Heart left ventricle (tissue), 13 donors: Measurements from ENCODE around the gene BUB1B.

ENCODE experiments used
- CTCF ChIP-seq, 12 donors: fragments of 200-600 bp; sonication (generic) in 4 of 12; IDR thresholded peaks; one replicate each; pipeline versions ENCODE4 v1.5.0 to v1.8.0; 2018 to 2022; ENCODE audit warnings: antibody characterized with exemption in 12 of 12, mild to moderate bottlenecking in 5 of 12
- POLR2A ChIP-seq, 2 donors: fragments of 450-650 bp; IDR thresholded peaks; one replicate each; pipeline ENCODE4 v1.6.1; 2017; ENCODE audit warnings: antibody characterized with exemption in 2 of 2, mild to moderate bottlenecking in 2 of 2, moderate library complexity in 2 of 2
- donor health status: ischemic (EF 13 %, LVEDD 7.1; RV severe dilation, severe dysfunction).
- donor health status: DM: no; HTN: yes; CAD: no.
- donor health status: DM: no; HTN: no; CAD: no.
- donor health status: ischemic (EF 25% LVEDD 6.9; RV normal size, moderate dysfunction).
- donor health status: ischemic (EF 25% LVEDD 5.7; RV mildly dilated, moderate dysfunction).
- donor health status: ischemic (EF 35%, LVEDD 5.7; RV mildly dilated, moderate dysfunction).
- donor health status: nonischemic (EF 11% LVEDD 7.7; RV severe dilation, severe dysfunction).
- donor health status: DM: yes; HTN: yes; CAD: no.
- donor health status: PGD.
- donor health status: ischemic (EF 29% LVEDD 5.4; RV normal size, mild dysfunction).
- donor health status: nonischemic (EF 23%, LVEDD 6.1; RV moderate dilation, normal function).

GRCh38 chr15:40246496-40247280, 85.8 kb downstream of the BUB1B start:
- TF ChIP-seq CTCF (IDR thresholded peaks at IDR 0.05), result no peak
- no peak for TF ChIP-seq POLR2A (IDR thresholded peaks at IDR 0.05)
